HFF-Myc (cell line): Measurements from ENCODE around the gene EFEMP2.
"Not testable (repeated sequence)": the region's sequence is repeated elsewhere in the genome, so short reads cannot be mapped to it uniquely, and the experiment has no call there.

Source experiments
- DNase-seq: peaks from one replicate; pipeline ENCODE4 v3.0.0-alpha.2; 2011; ENCODE audit warnings: low read depth; ENCODE audit errors: extremely low read depth
- H3K4me3 ChIP-seq: replicated peaks from 2 replicates; pipeline ENCODE4 v1.5.1; 2011; ENCODE audit warnings: low read depth, mild to moderate bottlenecking, control low read depth, low read length
- CTCF ChIP-seq: IDR thresholded peaks from 2 replicates; pipeline ENCODE4 v1.5.1; 2012; ENCODE audit warnings: mild to moderate bottlenecking, low read depth, low read length, control low read depth; ENCODE audit errors: missing control alignments

The EFEMP2 gene

DNA sequence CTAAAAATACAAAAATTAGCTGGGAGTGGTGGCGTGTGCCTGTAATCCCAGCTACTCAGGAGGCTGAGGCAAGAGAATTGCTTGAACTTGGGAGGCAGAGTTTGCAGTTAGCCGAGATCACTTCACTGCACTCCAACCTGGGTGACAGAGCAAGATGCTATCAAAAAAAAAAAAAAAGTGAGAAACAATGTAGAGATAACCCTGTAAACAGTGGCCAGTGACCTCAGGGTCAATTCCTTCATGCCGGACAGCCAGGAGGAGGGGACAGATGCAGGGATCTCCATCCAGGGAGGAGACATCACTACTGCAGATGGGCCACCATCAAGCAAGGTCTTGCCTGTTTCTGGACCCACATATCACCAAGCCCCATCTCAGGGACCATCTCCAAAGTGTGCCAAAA lies 24.9 kb downstream of the EFEMP2 start:
- no peak for TF ChIP-seq CTCF
- DNase-seq: no peak
- no peak overlapping the region for H3K4me3 ChIP-seq

GRCh38 chr11:65844231-65844872 lies 28.2 kb downstream of the EFEMP2 start:
- TF ChIP-seq CTCF: no peak
- no peak overlapping the region for H3K4me3 ChIP-seq

GRCh38 chr11:65843811-65844210 lies 28.8 kb downstream of the EFEMP2 start:
- H3K4me3 ChIP-seq: no peak overlapping the region
- no peak for TF ChIP-seq CTCF
- DNase-seq: no peak

More at GRCh38 chr11:65844231-65844872, 28.2 kb downstream of the EFEMP2 start:
- DNase-seq: no peak

DNA sequence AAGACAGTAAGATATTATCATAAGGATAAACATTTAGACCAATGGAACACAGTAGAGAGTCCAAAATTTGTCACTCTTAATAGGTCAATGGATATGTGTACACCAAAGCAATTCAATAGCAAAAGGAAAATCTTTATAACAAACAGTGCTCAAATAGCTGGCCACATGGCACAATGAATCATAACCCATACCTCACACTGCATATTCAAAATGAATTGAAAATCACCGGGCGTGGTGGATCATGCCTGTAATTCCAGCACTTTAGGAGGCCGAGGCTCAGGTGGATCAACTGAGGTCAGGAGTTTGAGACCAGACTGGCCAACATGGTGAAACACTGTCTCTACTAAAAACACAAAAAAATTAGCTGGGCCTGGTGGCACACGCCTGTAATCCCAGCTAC lies 30.5 kb downstream of the EFEMP2 start:
- DNase-seq: no peak
- TF ChIP-seq CTCF: no peak
- no peak overlapping the region for H3K4me3 ChIP-seq

DNA sequence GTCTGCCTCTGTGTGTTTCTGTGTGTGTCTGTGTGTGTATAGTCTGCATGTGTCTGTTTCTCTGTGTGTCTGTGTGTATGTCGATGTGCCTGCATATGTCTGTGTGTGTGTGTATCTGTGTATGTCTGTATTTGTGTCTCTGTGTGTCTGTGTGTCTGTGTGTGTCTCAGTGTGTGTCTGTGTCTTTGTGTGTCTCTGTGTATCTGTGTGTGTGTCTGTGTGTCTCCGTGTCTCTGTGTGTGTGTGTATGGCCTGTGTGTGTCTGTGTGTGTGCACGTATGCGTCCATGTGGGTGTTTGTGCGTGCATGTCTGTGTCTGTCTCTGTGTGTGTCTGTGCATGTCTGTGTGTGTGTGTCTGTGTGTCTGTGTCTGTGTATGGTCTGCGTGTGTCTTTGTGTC lies 38.4 kb downstream of the EFEMP2 start:
- DNase-seq: no peak
- H3K4me3 ChIP-seq: peak overlapping the region; percentile 73
- TF ChIP-seq CTCF: no peak

DNA sequence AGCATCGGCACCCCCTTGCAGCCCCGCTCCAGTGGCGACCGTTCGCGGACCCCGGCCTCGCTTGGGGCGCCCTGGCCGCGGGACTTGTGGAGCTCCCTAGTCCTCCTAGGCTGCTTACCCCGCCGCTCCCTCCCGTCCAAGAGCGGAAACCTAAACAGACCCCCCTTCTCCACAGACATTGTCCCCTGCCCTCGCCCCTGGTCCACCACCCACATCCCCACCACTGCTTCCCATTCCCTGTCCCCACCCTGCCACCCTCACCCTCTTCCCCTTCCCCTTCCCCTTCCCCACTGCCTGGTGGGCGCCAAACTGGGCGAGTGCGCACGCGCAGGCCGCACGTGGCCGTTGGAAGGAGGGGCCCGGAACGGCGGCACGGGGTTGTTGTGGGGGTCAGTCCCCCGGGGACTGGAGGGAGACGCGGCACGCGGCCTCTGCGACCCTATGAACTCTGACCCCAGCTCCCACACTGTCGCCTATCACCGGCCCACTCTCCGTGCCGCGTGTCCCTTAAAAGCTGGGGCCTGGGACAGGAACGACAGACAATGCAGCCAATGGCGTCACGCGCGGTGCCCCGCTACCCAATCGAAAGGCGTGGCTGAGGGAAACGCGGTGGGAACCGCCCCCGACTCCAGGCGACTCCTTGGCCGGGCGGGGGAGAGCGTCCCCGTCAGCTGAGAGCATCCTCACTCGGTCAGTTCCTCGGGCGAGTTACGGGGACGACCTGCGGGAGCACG lies 39.1 kb downstream of the EFEMP2 start, which contains the start of gene SNX32:
Gene SNX32, plus strand, starts transcription at position 667 of the 734 bp plus-strand sequence. CDS start 103 bp downstream, outside the sequence.
- peak; percentile 75 for DNase-seq
- H3K4me3 ChIP-seq: peak within 1 kb of the TSS; percentile 73
- no peak for TF ChIP-seq CTCF

GRCh38 chr11:65832231-65832630 lies 40.4 kb downstream of the EFEMP2 start:
- not testable (repeated sequence) for H3K4me3 ChIP-seq

More at GRCh38 chr11:65832231-65832630, 40.4 kb downstream of the EFEMP2 start:
- not testable (repeated sequence) for DNase-seq
